GM18873 (cell line): ENCODE measurements around the gene TMEM184B.

Experiments
- ATAC-seq: cut with Tn5 transposase; IDR thresholded peaks from one replicate; pipeline ENCODE4 v1.9.1; 2021; ENCODE audit warnings: mild to moderate bottlenecking, moderate library complexity, moderate number of reproducible peaks; ENCODE audit not compliant: unreplicated experiment, low FRiP score

Gene TMEM184B

GRCh38 chr22:38212442-38212841, 60.4 kb downstream of the TMEM184B start:
- no peak for ATAC-seq

GRCh38 chr22:38211556-38211955, 61.3 kb downstream of the TMEM184B start:
- ATAC-seq: no peak

DNA sequence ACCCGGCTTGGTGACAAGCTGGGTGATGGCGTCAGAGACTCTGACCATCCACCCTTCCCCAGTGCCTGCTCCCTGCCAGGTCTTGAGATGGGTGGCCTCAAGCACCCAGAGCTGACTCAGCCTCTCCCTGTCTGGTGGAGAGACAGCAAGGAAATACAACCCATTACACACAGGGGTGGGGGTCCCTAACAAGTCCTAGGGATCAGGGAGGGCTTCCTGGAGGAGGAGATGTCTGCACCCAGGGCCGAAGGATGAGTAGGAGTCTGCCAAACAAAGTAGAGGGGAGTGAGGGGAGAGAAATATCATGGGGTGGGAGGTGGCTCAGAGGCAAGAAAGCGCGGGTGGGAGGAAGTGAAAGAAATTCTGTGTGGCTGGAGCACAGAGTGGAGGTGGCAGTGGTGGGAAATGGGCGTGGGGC, 64.2 kb downstream of the TMEM184B start:
- no peak for ATAC-seq

DNA sequence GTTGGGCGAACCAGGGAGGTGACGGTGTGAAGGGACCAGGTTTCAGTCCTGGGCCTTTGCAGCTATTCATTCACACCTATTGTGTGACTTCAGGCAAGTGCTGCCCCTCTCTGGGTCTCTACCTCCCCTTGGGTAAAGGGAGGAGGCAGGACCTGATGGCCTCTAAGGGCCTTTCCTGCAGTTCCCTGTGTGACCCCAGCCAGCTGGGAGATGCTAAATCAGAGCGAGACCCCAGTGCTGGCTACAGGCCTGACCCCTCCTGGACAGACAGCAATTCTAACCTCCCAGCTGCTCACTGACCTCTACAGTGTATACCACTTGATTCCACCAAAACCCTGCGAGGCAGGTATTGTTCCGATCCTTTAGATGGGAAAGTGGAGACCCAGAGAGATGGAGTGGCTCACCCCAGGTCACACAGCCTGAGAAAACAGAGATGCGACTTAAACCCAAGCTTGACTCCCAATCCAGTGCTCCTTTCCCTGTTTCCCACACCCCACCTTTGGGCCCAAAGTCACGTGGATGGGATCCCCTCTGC, 64.8 kb downstream of the TMEM184B start:
- ATAC-seq: no peak

DNA sequence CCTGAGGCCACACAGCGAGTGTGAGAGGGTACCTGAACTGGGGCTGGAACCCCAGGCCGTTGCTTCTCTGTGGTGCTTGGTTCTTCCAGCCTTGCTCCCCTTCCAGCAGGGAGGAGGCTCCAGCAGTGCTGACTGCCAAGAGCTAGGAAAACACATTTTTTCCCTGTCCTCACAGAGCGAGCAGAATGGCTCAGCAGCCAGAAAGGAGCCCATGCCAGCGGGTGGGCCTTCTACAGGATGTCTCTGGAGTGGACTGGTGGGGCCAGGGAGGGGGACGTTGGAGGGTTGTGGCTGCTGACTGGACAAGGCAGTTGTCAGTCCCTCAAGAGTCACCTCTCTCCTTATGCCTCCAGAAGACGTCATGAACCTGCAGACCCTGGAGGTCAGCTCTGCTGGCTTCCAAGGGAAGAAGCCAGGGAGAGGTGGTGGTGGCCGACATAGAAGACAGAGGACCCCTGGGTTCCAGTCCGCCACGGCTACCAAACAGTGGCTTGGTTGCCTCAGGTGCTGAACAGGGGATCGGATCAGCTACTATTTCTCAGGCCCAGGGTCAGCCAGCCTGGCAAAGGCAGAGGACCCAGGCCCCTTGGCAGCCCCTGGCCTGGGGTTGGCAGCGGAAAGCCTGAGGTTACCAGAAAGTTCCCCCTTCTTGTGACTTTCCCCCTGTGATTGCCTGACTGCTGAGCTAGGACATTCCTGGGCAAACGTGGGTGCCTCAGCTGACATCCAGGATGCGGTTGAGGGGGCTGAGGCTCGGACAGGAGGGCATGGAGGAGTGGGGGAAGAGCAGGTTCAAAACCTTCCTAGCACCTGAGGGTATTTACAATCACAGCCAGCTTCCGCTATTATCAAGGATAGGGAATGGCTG, 67.3 kb downstream of the TMEM184B start:
- no peak for ATAC-seq

DNA sequence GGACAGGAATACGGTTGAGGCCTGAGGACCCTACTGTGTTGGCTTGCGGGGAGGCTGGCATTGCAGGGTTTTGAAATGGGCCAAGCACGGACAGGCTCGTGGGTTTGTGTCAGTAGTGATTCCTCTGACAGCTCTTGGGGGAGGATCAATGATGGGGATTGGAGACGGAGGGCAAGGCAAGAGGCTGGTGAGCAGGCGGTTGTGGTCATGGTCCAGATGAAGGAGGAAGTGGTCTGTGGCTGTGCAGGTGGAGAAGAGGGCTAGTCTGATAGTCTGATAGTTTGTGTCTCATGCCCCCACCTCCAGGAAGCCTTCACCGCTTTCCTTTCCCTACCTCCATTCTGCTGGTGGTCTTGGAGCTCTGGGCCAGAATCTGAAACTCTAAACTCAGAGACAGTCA, 68.0 kb downstream of the TMEM184B start:
- no peak for ATAC-seq

GRCh38 chr22:38203855-38204514, 68.8 kb downstream of the TMEM184B start:
- ATAC-seq: no peak

GRCh38 chr22:38203090-38203810, 69.6 kb downstream of the TMEM184B start:
- no peak for ATAC-seq

GRCh38 chr22:38202437-38203089, 70.2 kb downstream of the TMEM184B start:
- peak; percentile 14 for ATAC-seq

DNA sequence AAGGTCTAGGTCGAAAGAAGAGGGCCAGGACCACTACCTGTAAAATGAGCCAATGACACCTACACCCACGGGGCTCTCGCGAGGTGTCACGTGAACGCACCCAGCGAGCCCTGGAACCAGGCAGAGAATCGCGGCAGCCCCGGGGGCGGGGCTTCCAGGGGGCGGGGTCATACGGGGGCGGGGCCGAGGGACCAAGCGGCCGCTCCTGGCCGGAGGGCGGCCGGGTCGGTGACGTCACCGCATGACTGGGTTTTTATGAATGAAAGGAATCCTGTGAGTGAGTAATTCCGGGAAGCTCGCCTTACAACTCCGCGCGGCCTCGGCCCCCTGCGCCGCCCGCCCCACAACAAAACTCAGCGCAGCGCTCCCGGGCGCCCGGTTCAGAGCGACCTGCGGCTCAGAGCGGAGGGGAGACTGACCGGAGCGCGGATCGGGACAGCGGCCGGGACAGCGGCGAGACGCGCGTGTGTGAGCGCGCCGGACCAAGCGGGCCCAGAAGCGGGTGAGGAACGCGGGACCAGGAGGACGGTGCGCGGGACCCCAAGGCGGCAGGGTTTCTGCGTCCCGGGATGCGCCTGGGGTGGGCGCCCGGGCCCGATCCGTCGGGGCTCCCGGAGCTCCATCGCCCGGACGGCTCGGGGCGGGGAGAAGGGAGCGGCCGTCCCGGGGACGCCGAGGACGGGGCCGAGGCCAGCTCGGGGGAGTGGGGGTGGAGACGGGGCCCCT, 70.9 kb downstream of the TMEM184B start, which contains the start of gene MAFF:
MAFF (plus strand) TSS at position 284 of the 726 bp plus-strand sequence. CDS start 11,860 bp downstream, outside the sequence.
- ATAC-seq: peak; percentile 40

GRCh38 chr22:38201371-38201710, 71.5 kb downstream of the TMEM184B start:
- peak; percentile 13 for ATAC-seq

GRCh38 chr22:38199826-38200559, 72.8 kb downstream of the TMEM184B start:
- no peak for ATAC-seq

DNA sequence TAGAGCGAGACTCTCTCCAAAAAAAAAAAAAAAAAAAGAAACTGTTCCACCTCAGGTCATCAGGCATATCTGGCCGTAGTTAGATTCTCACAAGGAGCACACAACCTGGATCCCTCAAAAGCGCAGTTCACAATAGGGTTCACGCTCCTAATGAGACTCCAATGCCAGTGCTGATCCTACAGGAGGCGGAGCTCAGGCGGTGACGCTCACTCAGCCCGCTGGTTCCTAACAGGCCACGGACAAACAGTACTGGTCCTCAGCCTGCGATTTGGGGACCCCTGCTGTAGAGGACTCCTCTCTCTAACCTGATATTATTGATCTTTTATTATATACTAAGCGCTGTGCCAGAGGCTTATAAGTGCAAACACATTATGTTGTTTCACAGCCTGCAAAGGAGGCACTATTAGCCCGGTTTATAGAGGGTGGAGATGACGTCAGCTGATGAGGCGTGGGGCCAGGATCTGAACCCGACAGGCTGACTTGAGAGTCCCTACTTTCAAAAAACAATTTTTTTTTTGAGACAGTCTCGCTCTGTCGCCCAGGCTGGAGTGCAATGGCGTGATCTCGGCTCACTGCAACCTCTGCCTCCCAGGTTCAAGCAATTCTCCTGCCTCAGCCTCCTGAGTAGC, 75.9 kb downstream of the TMEM184B start:
- no peak for ATAC-seq

DNA sequence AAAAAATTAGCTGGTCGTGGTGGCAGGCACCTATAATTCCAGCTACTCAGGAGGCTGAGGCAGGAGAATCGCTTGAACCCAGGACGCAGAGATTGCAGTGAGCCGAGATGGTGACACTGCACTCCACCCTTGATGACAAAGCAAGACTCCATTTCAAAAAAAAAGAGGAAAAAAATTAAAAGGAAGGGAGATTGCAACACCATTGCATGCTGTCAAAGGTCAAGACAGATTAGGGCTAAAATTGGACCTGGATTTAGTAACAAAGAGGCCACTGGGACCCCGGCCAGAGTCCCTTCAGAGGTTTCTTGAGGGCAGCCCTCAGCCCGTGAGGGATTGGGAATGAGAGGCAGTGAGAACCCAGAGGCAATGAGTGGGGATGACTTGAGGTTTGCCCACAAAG, 79.2 kb downstream of the TMEM184B start:
- no peak for ATAC-seq

DNA sequence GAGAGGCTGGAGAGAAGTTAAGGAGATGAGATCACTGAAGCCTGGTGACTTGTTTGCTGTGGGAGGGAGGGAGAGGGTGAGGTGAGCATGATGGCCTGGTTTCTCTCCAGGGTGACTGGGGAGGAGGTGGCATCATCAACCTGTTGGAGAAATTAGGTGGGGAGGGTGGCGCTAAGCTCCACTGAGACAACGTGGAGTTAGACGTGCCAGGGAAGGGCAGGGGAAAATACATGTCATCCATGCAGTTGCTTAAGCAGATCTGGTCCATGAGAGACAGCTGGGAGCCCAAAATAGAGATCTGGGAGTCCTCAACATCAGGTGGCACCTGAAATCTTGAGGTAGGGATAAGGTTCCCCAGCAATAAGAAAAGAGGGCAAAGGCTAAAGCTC, 80.3 kb downstream of the TMEM184B start:
- no peak for ATAC-seq

GRCh38 chr22:38191731-38192474, 80.9 kb downstream of the TMEM184B start:
- ATAC-seq: no peak

- no peak for ATAC-seq
These were observed 81.8 kb downstream of the TMEM184B start for GRCh38 chr22:38191055-38191454.

- no peak for ATAC-seq
These were observed 82.2 kb downstream of the TMEM184B start for GRCh38 chr22:38190581-38190980.
